CD4-positive, alpha-beta T cell (primary cell): ENCODE results near the gene IFI35. TPM values are rescaled to one million over a fixed set of nuclear protein-coding genes. Genes with fewer than 3 reads are reported as not detected.
"Not testable (repeated sequence)": the region's sequence is repeated elsewhere in the genome, so short reads cannot be mapped to it uniquely, and the experiment has no call there.

Experiments used
- ATAC-seq: fragments of 200-7000 bp; cut with Tn5 transposase; one replicate; pipeline ENCODE4 v1.10.0; 2022; ENCODE audit warnings: mild to moderate bottlenecking; ENCODE audit not compliant: poor library complexity
- CTCF ChIA-PET: fragments of 350-600 bp; sonication (Branson Sonifier 250); formaldehyde crosslinking; loops from one replicate; lab custom pipeline; 2021; ENCODE audit warnings: antibody characterized with exemption, inconsistent platforms; lab: Charles Lee
- POLR2A ChIA-PET: fragments of 350-600 bp; sonication (Branson Sonifier 250); formaldehyde crosslinking; loops from one replicate; lab custom pipeline; 2021; ENCODE audit warnings: antibody characterized with exemption, inconsistent platforms; lab: Charles Lee
- DNase-seq, 14 experiments: peaks; one replicate each; pipeline ENCODE4 v3.0.0-alpha.2; 2013 to 2020; ENCODE audit warnings: mixed read lengths in 2 of 14
- H3K27ac ChIP-seq, 2 donors: one replicate each; pipeline versions ENCODE4 v1.5.1 to v1.7.0; 2013; ENCODE audit warnings: low read length in 2 of 2, low read depth in 1 of 2, mild to moderate bottlenecking in 1 of 2
- H3K27me3 ChIP-seq, 2 experiments: 1 replicate in 1 of 2; 2 replicates in 1 of 2; pipeline versions ENCODE4 v1.6.1 to v1.7.0; 2013; ENCODE audit warnings: low read length in 2 of 2, control low read depth in 1 of 2, mild to moderate bottlenecking in 1 of 2, moderate library complexity in 1 of 2; ENCODE audit not compliant: insufficient read depth in 2 of 2, control insufficient read depth in 1 of 2
- H3K36me3 ChIP-seq: one replicate; pipeline ENCODE4 v1.6.1; 2013; ENCODE audit warnings: low read length, control low read depth; ENCODE audit not compliant: insufficient read depth
- H3K4me1 ChIP-seq: one replicate; pipeline ENCODE4 v1.6.1; 2013; ENCODE audit warnings: low read length, control low read depth; ENCODE audit not compliant: insufficient read depth
- H3K4me3 ChIP-seq: one replicate; pipeline ENCODE4 v1.5.1; 2013; ENCODE audit warnings: mild to moderate bottlenecking, low read length, moderate library complexity
- H3K9me3 ChIP-seq, 2 experiments: 1 replicate in 1 of 2; 2 replicates in 1 of 2; pipeline versions ENCODE4 v1.6.1 to v1.7.0; 2013; ENCODE audit warnings: low read length in 2 of 2, mild to moderate bottlenecking in 2 of 2, control low read depth in 1 of 2, moderate library complexity in 1 of 2; ENCODE audit not compliant: control insufficient read depth in 1 of 2, insufficient read depth in 1 of 2
- H3K27ac Mint-ChIP-seq: one replicate; pipeline ENCODE4 v1.8.0; 2020; ENCODE audit warnings: mixed read lengths
- H3K27me3 Mint-ChIP-seq: one replicate; pipeline ENCODE4 v1.8.0; 2021; ENCODE audit warnings: mixed read lengths
- H3K36me3 Mint-ChIP-seq: one replicate; pipeline ENCODE4 v1.8.0; 2021; ENCODE audit warnings: low read depth, mixed read lengths
- H3K4me1 Mint-ChIP-seq: one replicate; pipeline ENCODE4 v1.8.0; 2021; ENCODE audit warnings: low read depth, mixed read lengths
- H3K4me3 Mint-ChIP-seq: one replicate; pipeline ENCODE4 v1.8.0; 2020; ENCODE audit warnings: mild to moderate bottlenecking, mixed read lengths
- H3K9me3 Mint-ChIP-seq: one replicate; pipeline ENCODE4 v1.8.0; 2020; ENCODE audit warnings: mixed read lengths
- intact Hi-C, 2 experiments: fragments of 100-400 bp; cut with DNase I in 1 of 2; cut with micrococcal nuclease in 1 of 2; formaldehyde crosslinking; loops; one replicate each; pipeline versions ENCODE4 v1.15.1 to v1.9.0; 2023 to 2025; cut with DNase I, micrococcal nuclease
- total RNA-seq, 174 experiments: library from RNA in 2 of 174; stranded (reverse) in 2 of 174; gene quantifications; one replicate each; pipeline ENCODE4 v1.2.3 and lab custom pipeline; 2021 to 2026
- TF ChIP-seq, protein P1 (sequence below): fragments of 200-600 bp; IDR thresholded peaks from one replicate; pipeline ENCODE4 v1.8.0; 2022; ENCODE audit warnings: antibody characterized with exemption, mild to moderate bottlenecking

Gene IFI35
- total RNA-seq, 2 experiments from 2014 or later, result 23.0 to 24.7 TPM

DNA sequence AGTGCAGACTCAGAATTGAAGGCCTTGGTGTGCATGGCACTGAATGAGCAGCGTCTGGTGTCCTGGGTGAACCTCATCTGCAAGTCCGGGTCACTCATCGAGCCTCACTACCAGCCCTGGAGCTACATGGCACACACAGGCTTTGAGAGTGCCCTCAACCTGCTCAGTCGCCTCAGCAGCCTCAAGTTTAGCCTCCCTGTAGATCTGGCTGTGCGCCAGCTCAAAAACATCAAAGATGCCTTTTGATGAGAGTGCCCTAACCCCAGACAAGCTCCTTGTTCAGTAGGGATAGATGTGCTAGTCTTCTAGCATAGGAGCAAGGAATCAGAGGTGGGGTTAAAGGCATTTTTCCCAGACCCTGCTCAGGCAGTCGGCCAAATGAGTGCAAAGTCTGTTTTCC lies 15.1 kb upstream of the IFI35 start:
- POLR2A ChIA-PET, result no interaction called here

DNA sequence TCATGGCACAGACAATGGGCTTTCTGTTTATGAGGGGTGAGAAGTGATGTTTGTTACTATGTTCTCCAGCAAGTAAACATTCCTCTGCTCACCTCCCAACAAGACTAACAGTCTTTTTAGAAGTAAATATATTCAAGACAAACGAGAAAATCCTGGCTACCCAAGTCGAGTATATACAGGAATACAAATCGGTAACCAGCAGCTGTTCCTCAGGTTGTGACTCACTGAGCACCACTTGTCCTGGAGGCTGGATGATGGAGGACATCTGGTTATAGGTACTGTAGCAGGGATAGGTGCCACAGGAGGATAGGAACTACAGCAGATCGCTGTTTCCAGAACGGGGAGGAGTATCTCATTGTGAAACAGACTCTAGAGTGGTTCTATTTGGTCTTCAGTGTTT lies 13.7 kb upstream of the IFI35 start:
- Histone ChIP-seq H3K9me3 (no peaks in the 10 kb centered on the region), H3K36me3 (peaks cover 51% of the 10 kb centered on the region), H3K4me3 (no peak overlapping the region), H3K4me1 (peaks cover 6% of the 10 kb centered on the region), H3K27ac (no peak overlapping the region), H3K27me3 (no peaks in the 10 kb centered on the region)
- no peaks in the 10 kb centered on the region for H3K9me3 Mint-ChIP-seq
- POLR2A ChIA-PET, result no interaction called here
- intact Hi-C loops, result loop anchor here (10.0 kb wide), 2 partner anchors 492 to 1022 kb away; partner anchors contain the start of genes DHX8 (in 1 of the 2) and TMEM101 (in 1 of the 2)
- H3K4me1 Mint-ChIP-seq, result peaks cover 3% of the 10 kb centered on the region
- no peak for ATAC-seq
- DNase-seq, result no peak
- no peaks in the 10 kb centered on the region for H3K27me3 Mint-ChIP-seq
- peaks cover 50% of the 10 kb centered on the region for H3K36me3 Mint-ChIP-seq
- H3K4me3 Mint-ChIP-seq, result no peak overlapping the region
- CTCF ChIA-PET, result no interaction called here
- no peak overlapping the region for H3K27ac Mint-ChIP-seq
- TF ChIP-seq, protein P1, sequence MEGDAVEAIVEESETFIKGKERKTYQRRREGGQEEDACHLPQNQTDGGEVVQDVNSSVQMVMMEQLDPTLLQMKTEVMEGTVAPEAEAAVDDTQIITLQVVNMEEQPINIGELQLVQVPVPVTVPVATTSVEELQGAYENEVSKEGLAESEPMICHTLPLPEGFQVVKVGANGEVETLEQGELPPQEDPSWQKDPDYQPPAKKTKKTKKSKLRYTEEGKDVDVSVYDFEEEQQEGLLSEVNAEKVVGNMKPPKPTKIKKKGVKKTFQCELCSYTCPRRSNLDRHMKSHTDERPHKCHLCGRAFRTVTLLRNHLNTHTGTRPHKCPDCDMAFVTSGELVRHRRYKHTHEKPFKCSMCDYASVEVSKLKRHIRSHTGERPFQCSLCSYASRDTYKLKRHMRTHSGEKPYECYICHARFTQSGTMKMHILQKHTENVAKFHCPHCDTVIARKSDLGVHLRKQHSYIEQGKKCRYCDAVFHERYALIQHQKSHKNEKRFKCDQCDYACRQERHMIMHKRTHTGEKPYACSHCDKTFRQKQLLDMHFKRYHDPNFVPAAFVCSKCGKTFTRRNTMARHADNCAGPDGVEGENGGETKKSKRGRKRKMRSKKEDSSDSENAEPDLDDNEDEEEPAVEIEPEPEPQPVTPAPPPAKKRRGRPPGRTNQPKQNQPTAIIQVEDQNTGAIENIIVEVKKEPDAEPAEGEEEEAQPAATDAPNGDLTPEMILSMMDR, result no peak

More for the DNA sequence above, 15.1 kb upstream of the IFI35 start:
- Histone ChIP-seq H3K27me3 (no peaks in the 10 kb centered on the region), H3K36me3 (peaks cover 63% of the 10 kb centered on the region), H3K4me1 (no peaks in the 10 kb centered on the region), H3K4me3 (no peak overlapping the region), H3K9me3 (no peaks in the 10 kb centered on the region), H3K27ac (no peak overlapping the region)
- CTCF ChIA-PET, result no interaction called here
- H3K4me3 Mint-ChIP-seq, result no peak overlapping the region
- TF ChIP-seq, protein P1, result no peak
- no peaks in the 10 kb centered on the region for H3K4me1 Mint-ChIP-seq
- intact Hi-C loops, result loop anchor here (10.0 kb wide), 2 partner anchors 493 to 1023 kb away; partner anchors contain the start of genes DHX8 (in 1 of the 2) and TMEM101 (in 1 of the 2)
- no peak overlapping the region for H3K27ac Mint-ChIP-seq
- DNase-seq (no peak), ATAC-seq (no peak)
- peaks cover 62% of the 10 kb centered on the region for H3K36me3 Mint-ChIP-seq
- no peaks in the 10 kb centered on the region for H3K27me3 Mint-ChIP-seq
- no peaks in the 10 kb centered on the region for H3K9me3 Mint-ChIP-seq

DNA sequence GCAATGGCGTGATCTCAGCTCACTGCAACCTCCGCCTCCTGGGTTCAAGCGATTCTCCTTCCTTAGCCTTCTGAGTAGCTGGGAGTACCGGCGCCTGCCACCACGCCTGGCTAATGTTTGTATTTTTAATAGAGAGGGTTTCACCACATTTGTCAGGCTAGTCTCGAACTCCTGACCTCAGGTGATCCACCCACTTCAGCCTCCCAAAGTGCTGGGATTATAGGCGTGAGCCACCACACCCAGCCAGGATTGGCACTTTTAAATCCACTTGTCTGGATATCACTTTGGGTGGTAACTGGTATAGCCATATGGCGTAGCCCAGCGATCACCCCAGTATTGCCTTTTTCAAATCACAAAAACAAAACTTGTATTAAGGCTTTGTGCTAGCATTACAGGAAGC lies 12.7 kb upstream of the IFI35 start:
- H3K4me3 Mint-ChIP-seq, H3K27me3 ChIP-seq, ATAC-seq, DNase-seq, H3K9me3 ChIP-seq, H3K27ac Mint-ChIP-seq, H3K4me3 ChIP-seq, CTCF ChIA-PET, H3K27ac ChIP-seq, H3K27me3 Mint-ChIP-seq, H3K9me3 Mint-ChIP-seq, POLR2A ChIA-PET: not testable (repeated sequence)
- H3K36me3 ChIP-seq, result peaks cover 43% of the 10 kb centered on the region
- intact Hi-C loops, result loop anchor here (10.0 kb wide), 2 partner anchors 491 to 1021 kb away; partner anchors contain the start of genes DHX8 (in 1 of the 2) and TMEM101 (in 1 of the 2)
- H3K4me1 ChIP-seq, result peaks cover 11% of the 10 kb centered on the region
- peaks cover 50% of the 10 kb centered on the region for H3K36me3 Mint-ChIP-seq
- H3K4me1 Mint-ChIP-seq, result peaks cover 12% of the 10 kb centered on the region
